Activated gamma-delta T cell treated with Interleukin-2 at 50 U/mL for 16 hours (primary cell): Measurements from ENCODE around the gene SMC5.
"Not testable (repeated sequence)": the region's sequence is repeated elsewhere in the genome, so short reads cannot be mapped to it uniquely, and the experiment has no call there.

ENCODE experiments used
- DNase-seq: peaks from one replicate; pipeline ENCODE4 v3.0.0-alpha.2; 2020

Gene SMC5

DNA sequence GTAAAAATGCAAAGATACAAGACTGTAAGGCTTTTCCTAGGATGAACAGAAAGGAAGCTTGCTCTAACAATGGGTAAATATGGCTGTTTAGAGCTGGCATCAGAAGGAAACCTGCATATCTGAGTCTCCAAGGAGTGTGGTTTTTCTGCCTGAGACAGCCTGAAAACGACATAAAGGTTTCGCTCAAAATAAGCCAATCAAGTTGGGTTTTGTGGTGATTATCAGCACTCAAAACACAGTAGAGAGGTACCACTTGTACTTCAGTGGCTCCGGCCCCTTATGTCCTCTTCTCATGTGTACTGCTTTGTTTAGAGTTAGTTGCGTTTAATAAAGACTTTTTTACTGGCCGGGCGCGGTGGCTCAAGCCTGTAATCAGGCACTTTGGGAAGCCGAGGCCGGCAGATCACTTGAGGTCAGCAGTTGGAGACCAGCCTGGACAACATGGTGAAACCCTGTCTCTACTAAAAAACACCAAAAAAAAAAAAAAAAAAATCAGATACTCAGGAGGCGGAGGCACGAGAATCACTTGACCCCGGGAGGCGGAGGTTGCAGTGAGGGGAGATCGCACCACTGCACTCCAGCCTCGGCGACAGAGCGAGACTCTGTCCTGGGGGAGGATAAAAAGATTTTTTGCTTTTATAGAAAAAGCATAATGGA lies 116.3 kb downstream of the SMC5 start:
- DNase-seq, result no peak

DNA sequence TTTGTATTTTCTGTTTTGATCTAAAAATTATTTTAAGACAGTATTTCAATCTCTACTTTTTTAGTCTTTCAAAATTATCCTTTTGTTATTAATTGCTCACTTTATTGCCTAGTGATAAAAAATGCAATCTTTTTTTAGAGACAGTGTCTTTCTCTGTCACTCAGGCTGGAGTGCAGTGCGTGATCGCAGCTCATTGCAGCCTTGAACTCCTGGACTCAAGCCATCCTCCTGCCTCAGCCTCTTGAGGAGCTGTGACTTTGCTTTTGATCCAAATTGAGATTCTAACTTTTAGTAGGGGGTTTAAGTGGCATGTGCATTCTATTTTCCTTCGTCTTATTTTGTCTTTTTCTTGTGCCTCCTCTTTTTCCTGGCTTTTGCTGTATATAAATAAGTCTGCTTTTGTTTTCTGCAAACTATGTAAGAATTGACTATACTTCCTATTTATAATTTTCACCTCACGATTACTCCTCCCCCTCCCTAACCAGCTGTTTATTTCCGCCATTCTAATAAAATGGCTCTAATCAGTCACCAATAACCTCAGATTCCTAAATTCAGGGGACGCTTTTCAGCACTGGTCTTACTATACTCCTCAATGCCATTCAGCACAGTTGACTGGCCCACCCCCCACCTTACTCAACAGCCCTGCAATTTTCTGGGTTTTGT lies 123.4 kb downstream of the SMC5 start:
- no peak for DNase-seq

GRCh38 chr9:70382709-70383605 lies 124.2 kb downstream of the SMC5 start:
- no peak for DNase-seq

DNA sequence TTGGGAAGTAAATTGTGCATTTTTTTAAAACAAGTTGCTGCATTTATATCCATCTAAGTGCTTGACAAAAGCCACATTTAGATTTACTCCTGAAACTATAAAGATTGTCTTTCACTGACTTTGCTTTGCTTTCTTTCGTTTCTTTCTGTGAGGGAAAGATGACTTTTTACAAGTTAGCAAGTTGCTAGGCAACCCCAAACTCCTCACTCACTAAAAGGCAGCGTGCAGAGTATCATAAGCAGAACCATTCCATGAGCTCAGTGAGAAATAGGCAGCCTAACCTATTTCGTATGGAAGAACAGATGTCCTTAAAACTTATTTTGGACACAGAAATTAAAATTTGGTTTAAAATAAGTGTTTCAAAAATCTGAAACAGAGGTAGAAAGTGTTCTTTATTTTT lies 126.6 kb downstream of the SMC5 start:
- DNase-seq, result no peak

DNA sequence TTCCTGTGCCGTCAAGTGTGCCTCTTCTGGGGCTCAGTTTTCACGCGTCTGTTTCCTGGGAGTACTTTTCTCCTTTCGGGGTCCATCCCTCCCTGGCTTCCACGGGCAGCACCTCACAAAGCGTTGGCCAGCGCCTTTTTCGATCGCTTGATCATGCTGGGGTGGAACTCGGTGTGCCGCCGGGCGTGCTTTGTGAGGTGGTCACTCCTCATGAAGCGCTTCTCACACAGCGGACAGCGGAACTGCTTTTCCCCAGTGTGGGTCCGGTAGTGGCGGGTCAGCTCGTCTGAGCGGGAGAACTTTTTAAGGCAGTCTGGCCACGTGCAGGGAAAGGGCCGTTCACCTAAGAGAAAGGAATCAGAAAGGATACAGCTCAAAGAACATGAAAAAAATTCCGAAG lies 128.9 kb downstream of the SMC5 start:
- no peak for DNase-seq

DNA sequence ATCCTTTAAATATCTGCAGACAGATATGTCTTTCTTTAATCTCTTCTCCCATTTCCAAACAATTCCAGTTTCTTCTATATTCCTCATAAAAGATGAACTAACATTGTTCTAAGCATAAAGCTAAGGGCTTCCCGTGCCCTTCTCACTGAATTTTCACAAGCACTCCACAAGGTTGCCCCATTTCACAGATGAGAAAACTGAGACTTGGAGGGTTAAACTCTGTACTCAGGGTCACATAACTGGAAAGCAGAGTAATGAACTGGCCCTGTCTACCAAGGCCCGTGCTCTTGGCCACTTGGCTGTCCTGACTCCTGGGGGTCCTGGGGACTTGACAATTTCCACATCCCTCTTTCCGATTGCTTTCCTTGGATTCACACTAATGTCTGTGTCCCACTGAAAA lies 130.4 kb downstream of the SMC5 start:
- DNase-seq, result no peak

- no peak for DNase-seq
Measured at GRCh38 chr9:70389621-70390266, 131.0 kb downstream of the SMC5 start.

GRCh38 chr9:70390933-70391341 lies 132.2 kb downstream of the SMC5 start:
- DNase-seq, result no peak

GRCh38 chr9:70392189-70392588 lies 133.4 kb downstream of the SMC5 start:
- DNase-seq, result no peak

GRCh38 chr9:70392850-70393249 lies 134.1 kb downstream of the SMC5 start:
- no peak for DNase-seq

- DNase-seq, result no peak
Measured at GRCh38 chr9:70395652-70396051, 136.9 kb downstream of the SMC5 start.

- DNase-seq, result no peak
Measured at GRCh38 chr9:70398145-70398556, 139.4 kb downstream of the SMC5 start.

- no peak for DNase-seq
Measured at GRCh38 chr9:70399141-70399540, 140.4 kb downstream of the SMC5 start.

DNA sequence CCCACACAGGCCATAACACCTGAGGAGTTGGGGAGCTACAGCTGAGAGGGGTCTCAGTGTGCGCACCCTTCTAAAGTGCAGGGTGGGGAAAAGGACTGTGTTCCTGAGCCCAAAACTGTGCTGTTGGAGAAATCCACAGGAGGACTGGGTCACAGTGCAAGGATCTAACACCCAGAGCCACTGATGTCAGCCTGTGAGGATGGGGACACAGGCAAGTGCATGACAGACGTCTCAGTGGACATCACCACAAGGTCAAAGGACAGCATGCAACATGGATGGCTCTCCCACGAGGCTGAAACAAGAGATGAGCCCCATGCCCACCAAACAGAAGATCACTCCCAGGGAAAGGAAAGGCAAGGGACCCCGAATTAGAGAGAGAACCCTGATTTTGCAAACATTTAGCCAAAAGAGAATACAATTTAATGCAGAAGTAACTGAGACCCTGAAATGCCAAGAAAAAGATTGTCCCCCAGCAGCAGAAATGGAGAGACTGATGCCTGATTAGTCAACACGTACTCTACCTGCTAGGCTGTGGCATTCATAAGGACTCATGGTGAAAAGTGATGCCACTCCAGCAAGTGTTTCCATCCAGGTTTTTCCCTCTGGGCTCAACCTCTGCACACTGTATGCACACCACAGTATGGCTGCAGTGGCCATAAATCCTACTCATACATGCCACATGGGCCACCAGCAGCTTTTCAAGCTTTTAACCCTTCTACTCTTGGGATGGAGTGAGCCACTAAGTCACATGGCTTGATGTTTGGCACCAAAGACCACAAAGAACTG lies 141.5 kb downstream of the SMC5 start:
- DNase-seq, result no peak

GRCh38 chr9:70401241-70401640 lies 142.5 kb downstream of the SMC5 start:
- not testable (repeated sequence) for DNase-seq

GRCh38 chr9:70402213-70402612 lies 143.4 kb downstream of the SMC5 start:
- no peak for DNase-seq

- no peak for DNase-seq
Measured at GRCh38 chr9:70403166-70403565, 144.4 kb downstream of the SMC5 start.

DNA sequence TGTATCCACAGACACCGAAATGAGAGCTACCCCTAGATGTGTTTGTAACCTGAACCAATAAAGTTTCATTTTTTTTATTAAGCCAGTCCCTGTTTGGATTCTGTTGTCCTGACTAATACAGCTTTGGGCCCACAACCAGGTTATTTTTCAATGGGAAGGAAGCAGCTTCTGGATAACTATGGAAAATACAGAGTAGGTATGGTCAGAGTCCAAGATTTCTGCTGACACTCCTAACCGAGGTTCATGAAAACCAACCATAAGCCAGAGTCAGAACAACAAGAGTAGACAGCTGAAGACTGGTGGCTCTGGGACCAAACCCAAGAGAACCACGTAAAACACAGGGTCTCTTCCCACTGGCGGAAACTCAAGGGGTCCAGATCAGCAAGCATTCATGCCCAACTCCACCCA lies 144.8 kb downstream of the SMC5 start:
- no peak for DNase-seq

DNA sequence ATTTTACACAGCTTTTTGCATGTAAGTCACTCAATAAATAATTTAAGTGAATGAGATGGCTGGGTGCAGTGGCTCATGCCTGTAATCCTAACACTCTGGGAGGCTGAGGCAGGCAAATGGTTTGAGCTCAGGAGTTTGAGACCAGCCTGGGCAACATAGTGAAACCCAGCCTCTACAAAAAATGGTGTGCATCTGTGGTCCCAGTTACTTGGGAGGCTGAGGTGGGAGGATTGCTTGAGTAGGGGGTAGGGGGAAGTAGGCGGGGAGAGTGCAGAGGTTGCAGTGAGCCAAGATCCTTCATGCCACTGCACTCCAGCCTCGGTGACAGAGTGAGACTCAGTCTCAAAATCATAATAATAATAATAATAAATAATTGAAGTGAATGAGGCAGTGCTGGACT lies 145.5 kb downstream of the SMC5 start:
- DNase-seq, result no peak
